HG03139 (cell line): Measurements from ENCODE around the gene MACROD1.
"Not testable (repeated sequence)": the region's sequence is repeated elsewhere in the genome, so short reads cannot be mapped to it uniquely, and the experiment has no call there.

Source experiments
- ATAC-seq: cut with Tn5 transposase; IDR thresholded peaks from one replicate; pipeline ENCODE4 v1.9.1; 2021; ENCODE audit not compliant: unreplicated experiment

Gene MACROD1

GRCh38 chr11:63969461-63969860 lies 196.5 kb downstream of the MACROD1 start:
- ATAC-seq = no peak

GRCh38 chr11:63966444-63966843 lies 199.5 kb downstream of the MACROD1 start:
- no peak for ATAC-seq

GRCh38 chr11:63963895-63964294 lies 202.0 kb downstream of the MACROD1 start:
- ATAC-seq = not testable (repeated sequence)

GRCh38 chr11:63961608-63962412 lies 204.1 kb downstream of the MACROD1 start:
- ATAC-seq = no peak

- no peak for ATAC-seq
These were observed 207.9 kb downstream of the MACROD1 start for GRCh38 chr11:63958008-63958407.

- no peak for ATAC-seq
These were observed 213.3 kb downstream of the MACROD1 start for GRCh38 chr11:63952570-63952969.

- ATAC-seq = no peak
These were observed 214.0 kb downstream of the MACROD1 start for GRCh38 chr11:63951779-63952536.
